GM21528 (cell line): ENCODE data around the gene MMP11.

Experiments used
- ATAC-seq: cut with Tn5 transposase; IDR thresholded peaks from one replicate; pipeline ENCODE4 v1.9.1; 2021; ENCODE audit warnings: mild to moderate bottlenecking, moderate library complexity; ENCODE audit not compliant: unreplicated experiment, low FRiP score

Gene MMP11

GRCh38 chr22:23800297-23801237 is 27.9 kb downstream of the MMP11 start:
- no peak for ATAC-seq

GRCh38 chr22:23801238-23801821 is 28.7 kb downstream of the MMP11 start:
- ATAC-seq: no peak

GRCh38 chr22:23801886-23802377 is 29.3 kb downstream of the MMP11 start:
- ATAC-seq: no peak

GRCh38 chr22:23803001-23803819 is 30.6 kb downstream of the MMP11 start:
- ATAC-seq: no peak

GRCh38 chr22:23804781-23805291 is 32.2 kb downstream of the MMP11 start:
- ATAC-seq: no peak

GRCh38 chr22:23806837-23807236 is 34.2 kb downstream of the MMP11 start:
- no peak for ATAC-seq

- ATAC-seq: no peak
Measured at GRCh38 chr22:23812378-23812777, 39.7 kb downstream of the MMP11 start.

GRCh38 chr22:23815541-23816155 is 43.0 kb downstream of the MMP11 start:
- no peak for ATAC-seq

- ATAC-seq: no peak
Measured at GRCh38 chr22:23816156-23816976, 43.7 kb downstream of the MMP11 start.

GRCh38 chr22:23817146-23817545 is 44.5 kb downstream of the MMP11 start:
- ATAC-seq: no peak

GRCh38 chr22:23818541-23818940 is 45.9 kb downstream of the MMP11 start:
- ATAC-seq: no peak

GRCh38 chr22:23820748-23821211 is 48.1 kb downstream of the MMP11 start:
- ATAC-seq: no peak

- no peak for ATAC-seq
Measured at GRCh38 chr22:23822101-23822671, 49.5 kb downstream of the MMP11 start.

GRCh38 chr22:23823331-23823791 is 50.7 kb downstream of the MMP11 start:
- no peak for ATAC-seq

GRCh38 chr22:23824476-23825245 is 52.0 kb downstream of the MMP11 start:
- no peak for ATAC-seq

- ATAC-seq: no peak
Measured at GRCh38 chr22:23825246-23825905, 52.7 kb downstream of the MMP11 start.

- no peak for ATAC-seq
Measured at GRCh38 chr22:23826510-23827350, 54.1 kb downstream of the MMP11 start.
